ENCODE results near the gene EVX2. TPM values are rescaled to one million over a fixed set of nuclear protein-coding genes. Genes with fewer than 3 reads are reported as not detected.
A peak's percentile ranks its signal among the peaks of the same experiment; 100 is the strongest.

EVX2 gene
- total RNA-seq, 1 experiment from 2014 or later = not detected

GRCh38 chr2:176088048-176088936, 4.5 kb upstream of the EVX2 start:
- peak overlapping the region; percentile 72 for H3K4me3 ChIP-seq (ENCODE audit: low read length)
- intact Hi-C loops (cut with micrococcal nuclease) = loop anchor here (5.0 kb wide), 2 partner anchors 86 to 246 kb away; partner anchors contain the start of gene LNPK
- H3K9me2 ChIP-seq (replicated peaks; ENCODE audit: low read length) = no peaks in the 10 kb centered on the region
- no peaks in the 10 kb centered on the region for H3K79me2 ChIP-seq (ENCODE audit: low read length)
- peak overlapping the region; percentile 95 for H2AFZ ChIP-seq (ENCODE audit: low read length)
- no peak overlapping the region for H3K27ac ChIP-seq (ENCODE audit: low read length)
- no peaks in the 10 kb centered on the region for H4K20me1 ChIP-seq (ENCODE audit: low read length)
- H3K4me2 ChIP-seq (ENCODE audit: low read length) = peak overlapping the region; percentile 98
- peaks cover 60% of the 10 kb centered on the region for H3K27me3 ChIP-seq (ENCODE audit: low read length)
- H3K9ac ChIP-seq (ENCODE audit: low read length) = 0 out of 2 replicates have a peak overlapping the region, but pooled peaks have one; percentile 16
- ChIA-PET POLR2A (ENCODE audit: unreplicated experiment) (no interaction called here), CTCF (interaction anchor here (0.6 to 1.4 kb wide), 6 partner anchors 8 to 501 kb away, joined by 3 to 7 read pairs (median 4); no protein-coding TSS in a partner anchor)
- BruUV-seq (replicated peaks) = no TSS peak
- ATAC-seq (peak; percentile 82), DNase-seq (peak; percentile 61)
- TF ChIP-seq EZH2phosphoT487 (IDR thresholded peaks at IDR 0.05; ENCODE audit: borderline replicate concordance, low read length) (peak; percentile 36; the same call in 1 of the 2 replicates), EZH2 (IDR thresholded peaks at IDR 0.05; ENCODE audit: low read length, unreplicated experiment) (no peak)
- TF ChIP-seq, protein P1, sequence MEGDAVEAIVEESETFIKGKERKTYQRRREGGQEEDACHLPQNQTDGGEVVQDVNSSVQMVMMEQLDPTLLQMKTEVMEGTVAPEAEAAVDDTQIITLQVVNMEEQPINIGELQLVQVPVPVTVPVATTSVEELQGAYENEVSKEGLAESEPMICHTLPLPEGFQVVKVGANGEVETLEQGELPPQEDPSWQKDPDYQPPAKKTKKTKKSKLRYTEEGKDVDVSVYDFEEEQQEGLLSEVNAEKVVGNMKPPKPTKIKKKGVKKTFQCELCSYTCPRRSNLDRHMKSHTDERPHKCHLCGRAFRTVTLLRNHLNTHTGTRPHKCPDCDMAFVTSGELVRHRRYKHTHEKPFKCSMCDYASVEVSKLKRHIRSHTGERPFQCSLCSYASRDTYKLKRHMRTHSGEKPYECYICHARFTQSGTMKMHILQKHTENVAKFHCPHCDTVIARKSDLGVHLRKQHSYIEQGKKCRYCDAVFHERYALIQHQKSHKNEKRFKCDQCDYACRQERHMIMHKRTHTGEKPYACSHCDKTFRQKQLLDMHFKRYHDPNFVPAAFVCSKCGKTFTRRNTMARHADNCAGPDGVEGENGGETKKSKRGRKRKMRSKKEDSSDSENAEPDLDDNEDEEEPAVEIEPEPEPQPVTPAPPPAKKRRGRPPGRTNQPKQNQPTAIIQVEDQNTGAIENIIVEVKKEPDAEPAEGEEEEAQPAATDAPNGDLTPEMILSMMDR (conservative IDR thresholded peaks at IDR 0.05; ENCODE audit: low read depth, low read length) = peak; percentile 81
- H3K9me3 ChIP-seq (ENCODE audit: low read length) = no peaks in the 10 kb centered on the region
- peaks cover 12% of the 10 kb centered on the region for H3K4me1 ChIP-seq (ENCODE audit: insufficient read depth, low read length)
- H3F3A ChIP-seq (ENCODE audit: low read length, unreplicated experiment) = no peaks in the 10 kb centered on the region
- H3K36me3 ChIP-seq (ENCODE audit: low read depth, low read length) = no peaks in the 10 kb centered on the region

DNA sequence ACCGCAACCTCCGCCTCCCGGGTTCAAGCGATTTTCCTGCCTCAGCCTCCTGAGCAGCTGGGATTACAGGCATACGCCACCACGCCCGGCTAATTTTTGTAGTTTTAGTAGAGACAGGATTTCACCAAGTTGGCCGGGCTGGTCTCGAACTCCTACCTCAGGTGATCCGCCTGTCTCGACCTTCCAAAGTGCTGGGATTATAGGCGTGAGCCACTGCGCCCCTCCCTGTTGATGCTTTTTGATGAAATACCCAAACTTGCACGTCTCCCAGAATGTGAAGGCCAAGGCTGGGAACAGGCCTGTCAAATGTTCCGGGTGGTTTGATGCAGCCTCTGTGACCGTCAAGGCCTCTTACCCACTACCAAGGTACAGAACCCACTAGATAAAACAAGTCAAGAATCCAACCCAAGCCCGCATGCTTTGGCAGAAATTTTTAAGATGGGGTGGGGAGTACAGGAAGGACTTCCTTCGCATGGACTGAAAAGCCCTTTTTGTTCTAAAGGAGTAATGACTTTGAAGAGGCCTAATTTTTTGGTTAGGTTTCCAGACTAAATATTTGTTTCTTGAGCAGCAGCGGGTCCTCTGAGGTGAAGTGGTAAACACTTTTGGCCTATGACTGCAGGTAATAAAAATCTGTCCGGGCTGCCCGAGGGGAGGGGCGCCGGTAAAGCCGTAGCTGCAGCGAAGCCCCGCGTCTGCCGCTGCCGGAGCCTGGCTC, 3.7 kb upstream of the EVX2 start:
- H3K27me3 ChIP-seq (ENCODE audit: low read length) = peaks cover 60% of the 10 kb centered on the region
- H3K79me2 ChIP-seq (ENCODE audit: low read length) = no peaks in the 10 kb centered on the region
- no peaks in the 10 kb centered on the region for H3K36me3 ChIP-seq (ENCODE audit: low read depth, low read length)
- H4K20me1 ChIP-seq (ENCODE audit: low read length) = no peaks in the 10 kb centered on the region
- no peak for DNase-seq
- ChIA-PET CTCF (interaction anchor here (0.6 to 1.4 kb wide), 4 partner anchors 9 to 500 kb away, joined by 3 to 7 read pairs (median 5); no protein-coding TSS in a partner anchor), POLR2A (ENCODE audit: unreplicated experiment) (no interaction called here)
- H3K4me3 ChIP-seq (ENCODE audit: low read length) = peak overlapping the region; percentile 72
- peaks cover 12% of the 10 kb centered on the region for H3K4me1 ChIP-seq (ENCODE audit: insufficient read depth, low read length)
- BruUV-seq (replicated peaks) = no TSS peak
- no peaks in the 10 kb centered on the region for H3F3A ChIP-seq (ENCODE audit: low read length, unreplicated experiment)
- no peaks in the 10 kb centered on the region for H3K9me2 ChIP-seq (replicated peaks; ENCODE audit: low read length)
- no peak overlapping the region for H3K27ac ChIP-seq (ENCODE audit: low read length)
- peak overlapping the region; percentile 98 for H3K4me2 ChIP-seq (ENCODE audit: low read length)
- ATAC-seq = no peak
- intact Hi-C loops (cut with micrococcal nuclease) = loop anchor here (2.0 to 5.0 kb wide), 3 partner anchors 85 to 721 kb away; partner anchors contain the start of gene LNPK
- H3K9ac ChIP-seq (ENCODE audit: low read length) = no peak overlapping the region
- no peak for TF ChIP-seq EZH2 (IDR thresholded peaks at IDR 0.05; ENCODE audit: low read length, unreplicated experiment)
- TF ChIP-seq EZH2phosphoT487 (IDR thresholded peaks at IDR 0.05; ENCODE audit: borderline replicate concordance, low read length) = no peak
- TF ChIP-seq, protein P1 (conservative IDR thresholded peaks at IDR 0.05; ENCODE audit: low read depth, low read length) = no peak
- H3K9me3 ChIP-seq (ENCODE audit: low read length) = no peaks in the 10 kb centered on the region
- H2AFZ ChIP-seq (ENCODE audit: low read length) = peak overlapping the region; percentile 95

Measured in PC-3 (cell line).